SK-N-SH (cell line): ENCODE data around the gene TM2D3.

Experiments used
- FOXJ3 ChIP-seq: sonication (generic); formaldehyde crosslinking; IDR thresholded peaks from 2 replicates; pipeline ENCODE4 v1.5.1; 2020; ENCODE audit warnings: mild to moderate bottlenecking, missing genetic modification reagents
- TF ChIP-seq, protein P1 (sequence below): IDR thresholded peaks from 2 replicates; pipeline ENCODE4 v1.6.1; 2012; ENCODE audit warnings: mild to moderate bottlenecking, low read depth, low read length, moderate library complexity

GRCh38 chr15:101646672-101647071 lies 5.5 kb downstream of the TM2D3 start:
- TF ChIP-seq, protein P1, sequence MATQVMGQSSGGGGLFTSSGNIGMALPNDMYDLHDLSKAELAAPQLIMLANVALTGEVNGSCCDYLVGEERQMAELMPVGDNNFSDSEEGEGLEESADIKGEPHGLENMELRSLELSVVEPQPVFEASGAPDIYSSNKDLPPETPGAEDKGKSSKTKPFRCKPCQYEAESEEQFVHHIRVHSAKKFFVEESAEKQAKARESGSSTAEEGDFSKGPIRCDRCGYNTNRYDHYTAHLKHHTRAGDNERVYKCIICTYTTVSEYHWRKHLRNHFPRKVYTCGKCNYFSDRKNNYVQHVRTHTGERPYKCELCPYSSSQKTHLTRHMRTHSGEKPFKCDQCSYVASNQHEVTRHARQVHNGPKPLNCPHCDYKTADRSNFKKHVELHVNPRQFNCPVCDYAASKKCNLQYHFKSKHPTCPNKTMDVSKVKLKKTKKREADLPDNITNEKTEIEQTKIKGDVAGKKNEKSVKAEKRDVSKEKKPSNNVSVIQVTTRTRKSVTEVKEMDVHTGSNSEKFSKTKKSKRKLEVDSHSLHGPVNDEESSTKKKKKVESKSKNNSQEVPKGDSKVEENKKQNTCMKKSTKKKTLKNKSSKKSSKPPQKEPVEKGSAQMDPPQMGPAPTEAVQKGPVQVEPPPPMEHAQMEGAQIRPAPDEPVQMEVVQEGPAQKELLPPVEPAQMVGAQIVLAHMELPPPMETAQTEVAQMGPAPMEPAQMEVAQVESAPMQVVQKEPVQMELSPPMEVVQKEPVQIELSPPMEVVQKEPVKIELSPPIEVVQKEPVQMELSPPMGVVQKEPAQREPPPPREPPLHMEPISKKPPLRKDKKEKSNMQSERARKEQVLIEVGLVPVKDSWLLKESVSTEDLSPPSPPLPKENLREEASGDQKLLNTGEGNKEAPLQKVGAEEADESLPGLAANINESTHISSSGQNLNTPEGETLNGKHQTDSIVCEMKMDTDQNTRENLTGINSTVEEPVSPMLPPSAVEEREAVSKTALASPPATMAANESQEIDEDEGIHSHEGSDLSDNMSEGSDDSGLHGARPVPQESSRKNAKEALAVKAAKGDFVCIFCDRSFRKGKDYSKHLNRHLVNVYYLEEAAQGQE: no peak
- no peak for TF ChIP-seq FOXJ3
